Measurements from ENCODE around the gene SMIM1. TPM values are rescaled to one million over a fixed set of nuclear protein-coding genes. Genes with fewer than 3 reads are reported as not detected.

Gene SMIM1
- total RNA-seq, 1 experiment from 2014 or later = 5.5 TPM

DNA sequence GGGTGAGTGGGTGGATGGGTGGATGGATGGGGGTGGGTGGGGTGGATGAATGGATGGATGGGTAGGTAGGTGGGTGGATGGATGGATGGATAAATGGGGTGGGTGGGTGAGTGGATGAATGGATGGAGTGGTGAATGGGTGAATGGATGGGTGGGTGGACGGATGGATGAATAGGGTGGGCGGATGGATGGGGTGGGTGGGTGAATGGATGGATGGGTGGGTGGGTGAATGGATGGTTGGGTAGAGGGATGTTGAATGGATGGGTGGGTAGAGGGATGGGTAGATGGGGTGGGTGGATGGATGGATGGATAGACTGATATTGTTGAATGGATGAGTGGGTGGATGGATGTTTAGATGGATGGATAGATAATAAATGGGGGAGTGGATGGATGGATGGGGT is 47.2 kb upstream of the SMIM1 start:
- Histone ChIP-seq H3K27ac (ENCODE audit: low read depth, low read length) (no peak overlapping the region), H3K9me3 (ENCODE audit: control insufficient read depth in 1 of 2, insufficient read depth in 1 of 2, low read depth in 1 of 2, low read length in 2 of 2) (no peaks in the 10 kb centered on the region), H3K9me2 (ENCODE audit: insufficient read depth) (no peaks in the 10 kb centered on the region), H3K4me3 (replicated peaks in 1 of 2; ENCODE audit: low read depth in 1 of 2, low read length in 2 of 2) (no peak overlapping the region), H4K20me1 (ENCODE audit: insufficient read depth) (no peaks in the 10 kb centered on the region), H2AFZ (ENCODE audit: low read depth, low read length, poor library complexity, severe bottlenecking) (no peak overlapping the region), H3K9ac (ENCODE audit: low read length) (no peak overlapping the region), H3K4me1 (ENCODE audit: control insufficient read depth in 1 of 2, insufficient read depth in 2 of 2, low read length in 2 of 2) (no peaks in the 10 kb centered on the region), H3K27me3 (ENCODE audit: insufficient read depth, low read length) (no peaks in the 10 kb centered on the region), H3K4me2 (ENCODE audit: low read length) (no peak overlapping the region), H3K36me3 (ENCODE audit: control insufficient read depth in 1 of 2, insufficient read depth in 2 of 2, low read length in 2 of 2) (no peaks in the 10 kb centered on the region), H3K79me2 (ENCODE audit: insufficient read depth, low read length) (no peaks in the 10 kb centered on the region)
- POLR2A ChIA-PET = no interaction called here
- RAD21 ChIA-PET (ENCODE audit: low non-redundant PET in 1 of 2, low total read pairs in 2 of 2, uncharacterized antibody in 2 of 2, unreplicated experiment in 2 of 2) = no interaction called here
- CTCF ChIA-PET = no interaction called here
- TF ChIP-seq EZH2 (IDR thresholded peaks at IDR 0.05) = no peak
- no peak for TF ChIP-seq REST (IDR thresholded peaks at IDR 0.05; ENCODE audit: low read depth)
- TF ChIP-seq TCF7L2 (IDR thresholded peaks at IDR 0.05; ENCODE audit: borderline replicate concordance, extremely low read depth, insufficient read depth, insufficient read length) = no peak
- no peak for TF ChIP-seq SRF (IDR thresholded peaks at IDR 0.05; ENCODE audit: low read depth)
- TF ChIP-seq EGR1 (IDR thresholded peaks at IDR 0.05; ENCODE audit: low read depth) = no peak
- no peak for TF ChIP-seq ZNF274 (IDR thresholded peaks at IDR 0.05; ENCODE audit: low read depth, low read length)
- TF ChIP-seq, protein P1, sequence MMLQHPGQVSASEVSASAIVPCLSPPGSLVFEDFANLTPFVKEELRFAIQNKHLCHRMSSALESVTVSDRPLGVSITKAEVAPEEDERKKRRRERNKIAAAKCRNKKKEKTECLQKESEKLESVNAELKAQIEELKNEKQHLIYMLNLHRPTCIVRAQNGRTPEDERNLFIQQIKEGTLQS (IDR thresholded peaks at IDR 0.05) = no peak
- no peak for TF ChIP-seq CTCF (IDR thresholded peaks at IDR 0.05 in 2 of 3, conservative IDR thresholded peaks at IDR 0.05 in 1 of 3; ENCODE audit: borderline replicate concordance in 1 of 3, insufficient read depth in 1 of 3, low read depth in 2 of 3, low read length in 2 of 3)
- DNase-seq (ENCODE audit: low read depth, low spot score) (no peak), ATAC-seq (no peak)
- no TSS peak for BruUV-seq (replicated peaks)
- intact Hi-C loops (cut with micrococcal nuclease) = no loop called here
